ENCODE measurements around the gene SLC41A1. TPM values are rescaled to one million over a fixed set of nuclear protein-coding genes. Genes with fewer than 3 reads are reported as not detected.

SLC41A1 gene
- total and polyA plus RNA-seq, 2 donors (not counting 1 experiment from before 2014, with no cell fraction given) = 15.8 to 24.2 TPM

- H3K4me2 ChIP-seq (replicated peaks; ENCODE audit: low read depth, low read length, poor library complexity, severe bottlenecking) = no peak overlapping the region
- Mint-ChIP-seq H3K4me3 (no peak overlapping the region), H3K4me1 (peaks cover 62% of the 10 kb centered on the region), H3K9me3 (ENCODE audit: insufficient read depth) (no peaks in the 10 kb centered on the region), H3K27me3 (no peaks in the 10 kb centered on the region), H3K27ac (peak overlapping the region; percentile 0)
- H4K20me1 ChIP-seq (ENCODE audit: control insufficient read depth, insufficient read depth, low read length, poor library complexity, severe bottlenecking) = peaks cover 65% of the 10 kb centered on the region
- peaks cover 91% of the 10 kb centered on the region for H3K79me2 ChIP-seq (ENCODE audit: control insufficient read depth, insufficient read depth, low read length)
- H3K36me3 ChIP-seq (replicated peaks in 1 of 2; ENCODE audit: control extremely low read depth in 1 of 2, control insufficient read depth in 1 of 2, extremely low read depth in 1 of 2, insufficient read depth in 2 of 2, low read length in 1 of 2) = peaks cover 0 to 1% of the 10 kb centered on the region in 2 experiments
- DNase-seq (no peak), ATAC-seq (ENCODE audit: low read depth) (no peak)
- H3K4me1 ChIP-seq (ENCODE audit: control insufficient read depth in 2 of 2, insufficient read depth in 2 of 2, low read length in 2 of 2) = peaks cover 35 to 38% of the 10 kb centered on the region in 2 donors
- no peak overlapping the region for H2AFZ ChIP-seq (ENCODE audit: insufficient read depth, low read depth, low read length, poor library complexity, severe bottlenecking)
- ChIA-PET CTCF (interaction anchor here (1.1 to 1.2 kb wide), 2 partner anchors 33 to 233 kb away, joined by 4 read pairs; no protein-coding TSS in a partner anchor), POLR2A (no interaction called here)
- H3K4me3 ChIP-seq (ENCODE audit: control extremely low read depth in 1 of 5, extremely low read depth in 1 of 5, insufficient read depth in 1 of 5, low read depth in 2 of 5, low read length in 4 of 5) = no peak overlapping the region
- intact Hi-C loops (cut with micrococcal nuclease) = loop anchor here (10.0 kb wide), 1 partner anchor 619 kb away; the partner anchor contains the start of gene RBBP5
- no peak overlapping the region for H3K27ac ChIP-seq (ENCODE audit: low read length in 2 of 2)
- H3K9ac ChIP-seq (ENCODE audit: low read length) = no peak overlapping the region
- WGBS (ENCODE audit: insufficient coverage) = 90% methylated on average over 3 of the region's 4 CpGs
- TF ChIP-seq CTCF (IDR thresholded peaks at IDR 0.05) = no peak
- TF ChIP-seq EZH2 (IDR thresholded peaks at IDR 0.05; ENCODE audit: borderline replicate concordance, insufficient read depth, low read depth, low read length, poor library complexity, severe bottlenecking) = no peak
- H3K9me3 ChIP-seq (ENCODE audit: control extremely low read depth in 1 of 3, control insufficient read depth in 2 of 3, insufficient read depth in 1 of 3, low read length in 2 of 3) = peaks cover 0 to 4% (median 0%) of the 10 kb centered on the region in 3 donors
- no peaks in the 10 kb centered on the region for H3K27me3 ChIP-seq (replicated peaks in 1 of 4; ENCODE audit: control extremely low read depth in 1 of 4, control insufficient read depth in 3 of 4, insufficient read depth in 4 of 4, low read length in 3 of 4)
Observed at GRCh38 chr1:205743977-205744376, 69.0 kb downstream of the SLC41A1 start.

GRCh38 chr1:205741681-205742080 is 71.3 kb downstream of the SLC41A1 start:
- Mint-ChIP-seq H3K27ac (no peak overlapping the region), H3K4me1 (peaks cover 50% of the 10 kb centered on the region), H3K27me3 (no peaks in the 10 kb centered on the region), H3K9me3 (ENCODE audit: insufficient read depth) (no peaks in the 10 kb centered on the region), H3K4me3 (peak overlapping the region; percentile 27)
- no peak for TF ChIP-seq EZH2 (IDR thresholded peaks at IDR 0.05; ENCODE audit: borderline replicate concordance, insufficient read depth, low read depth, low read length, poor library complexity, severe bottlenecking)
- no peak for TF ChIP-seq CTCF (IDR thresholded peaks at IDR 0.05)
- intact Hi-C loops (cut with micrococcal nuclease) = loop anchor here (10.0 kb wide), 1 partner anchor 617 kb away; the partner anchor contains the start of gene RBBP5
- H3K79me2 ChIP-seq (ENCODE audit: control insufficient read depth, insufficient read depth, low read length) = peaks cover 86% of the 10 kb centered on the region
- no peak for DNase-seq
- peaks cover 15 to 21% of the 10 kb centered on the region in 2 donors for H3K4me1 ChIP-seq (ENCODE audit: control insufficient read depth in 2 of 2, insufficient read depth in 2 of 2, low read length in 2 of 2)
- 100% methylated on average over 1 of the region's 1 CpG for WGBS (ENCODE audit: insufficient coverage)
- H3K9ac ChIP-seq (ENCODE audit: low read length) = no peak overlapping the region
- peak overlapping the region; percentile 34 for H3K4me2 ChIP-seq (replicated peaks; ENCODE audit: low read depth, low read length, poor library complexity, severe bottlenecking)
- no peak for ATAC-seq (ENCODE audit: low read depth)
- peaks cover 64% of the 10 kb centered on the region for H4K20me1 ChIP-seq (ENCODE audit: control insufficient read depth, insufficient read depth, low read length, poor library complexity, severe bottlenecking)
- ChIA-PET CTCF (interaction anchor here (1.1 to 1.5 kb wide), 3 partner anchors 30 to 235 kb away, joined by 3 to 6 read pairs (median 4); no protein-coding TSS in a partner anchor), POLR2A (no interaction called here)
- no peak overlapping the region for H3K4me3 ChIP-seq (ENCODE audit: control extremely low read depth in 1 of 5, extremely low read depth in 1 of 5, insufficient read depth in 1 of 5, low read depth in 2 of 5, low read length in 4 of 5)
- peaks cover 0 to 4% (median 0%) of the 10 kb centered on the region in 3 donors for H3K9me3 ChIP-seq (ENCODE audit: control extremely low read depth in 1 of 3, control insufficient read depth in 2 of 3, insufficient read depth in 1 of 3, low read length in 2 of 3)
- peaks cover 0 to 1% of the 10 kb centered on the region in 2 experiments for H3K36me3 ChIP-seq (replicated peaks in 1 of 2; ENCODE audit: control extremely low read depth in 1 of 2, control insufficient read depth in 1 of 2, extremely low read depth in 1 of 2, insufficient read depth in 2 of 2, low read length in 1 of 2)
- no peaks in the 10 kb centered on the region for H3K27me3 ChIP-seq (replicated peaks in 1 of 4; ENCODE audit: control extremely low read depth in 1 of 4, control insufficient read depth in 3 of 4, insufficient read depth in 4 of 4, low read length in 3 of 4)
- no peak overlapping the region for H2AFZ ChIP-seq (ENCODE audit: insufficient read depth, low read depth, low read length, poor library complexity, severe bottlenecking)
- no peak overlapping the region for H3K27ac ChIP-seq (ENCODE audit: low read length in 2 of 2)

All from B cell (primary cell).